Astrocyte of the spinal cord (primary cell): ENCODE data around the gene REM2.

Experiments used
- DNase-seq: peaks from one replicate; pipeline ENCODE4 v3.0.0; 2011; ENCODE audit warnings: low read depth, low spot score
- H3K4me3 ChIP-seq: 2 replicates; pipeline ENCODE4 v1.5.1; 2011; ENCODE audit warnings: low read depth, mild to moderate bottlenecking, low read length, moderate library complexity
- in situ Hi-C: cut with HindIII; loops from 2 replicates; pipeline ENCODE4 v1.10.0; 2017; ENCODE audit warnings: low sequenced_read_pairs
- TF ChIP-seq, protein P1 (sequence below): IDR thresholded peaks from 2 replicates; pipeline ENCODE4 v1.5.1; 2012; ENCODE audit warnings: low read depth, mild to moderate bottlenecking, low read length, inconsistent platforms

REM2 gene

DNA sequence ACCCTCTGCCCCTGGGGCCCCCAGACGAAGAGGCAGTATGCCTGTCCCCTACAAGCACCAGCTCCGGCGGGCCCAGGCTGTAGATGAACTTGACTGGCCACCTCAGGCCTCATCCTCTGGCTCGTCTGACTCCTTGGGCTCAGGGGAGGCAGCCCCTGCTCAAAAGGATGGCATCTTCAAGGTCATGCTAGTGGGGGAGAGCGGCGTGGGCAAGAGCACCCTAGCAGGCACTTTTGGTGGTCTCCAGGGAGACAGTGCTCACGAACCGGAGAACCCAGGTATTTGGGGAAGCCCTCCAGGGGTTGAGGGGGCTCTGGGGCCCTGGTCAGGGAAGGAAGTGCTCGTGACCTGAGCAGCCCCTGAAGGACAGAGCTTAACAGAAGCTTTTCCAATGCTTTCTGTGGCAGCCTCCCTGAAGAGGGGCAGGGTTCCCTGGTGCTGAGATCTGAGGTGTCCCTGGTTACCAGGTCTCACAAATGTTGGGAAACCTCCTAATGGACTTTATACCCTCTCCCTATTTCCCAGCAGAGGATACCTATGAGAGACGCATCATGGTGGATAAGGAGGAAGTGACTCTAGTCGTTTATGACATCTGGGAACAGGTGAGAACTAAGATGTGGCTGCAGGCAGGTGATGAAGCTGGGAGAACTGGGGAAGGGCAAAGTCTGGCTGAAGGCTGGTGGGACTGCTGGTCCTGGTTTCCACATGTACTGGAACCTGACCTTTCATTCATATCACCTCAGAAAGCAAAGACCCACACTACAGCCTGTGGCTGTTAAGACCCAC lies 1.9 kb downstream of the REM2 start:
- no peak for DNase-seq
- TF ChIP-seq, protein P1, sequence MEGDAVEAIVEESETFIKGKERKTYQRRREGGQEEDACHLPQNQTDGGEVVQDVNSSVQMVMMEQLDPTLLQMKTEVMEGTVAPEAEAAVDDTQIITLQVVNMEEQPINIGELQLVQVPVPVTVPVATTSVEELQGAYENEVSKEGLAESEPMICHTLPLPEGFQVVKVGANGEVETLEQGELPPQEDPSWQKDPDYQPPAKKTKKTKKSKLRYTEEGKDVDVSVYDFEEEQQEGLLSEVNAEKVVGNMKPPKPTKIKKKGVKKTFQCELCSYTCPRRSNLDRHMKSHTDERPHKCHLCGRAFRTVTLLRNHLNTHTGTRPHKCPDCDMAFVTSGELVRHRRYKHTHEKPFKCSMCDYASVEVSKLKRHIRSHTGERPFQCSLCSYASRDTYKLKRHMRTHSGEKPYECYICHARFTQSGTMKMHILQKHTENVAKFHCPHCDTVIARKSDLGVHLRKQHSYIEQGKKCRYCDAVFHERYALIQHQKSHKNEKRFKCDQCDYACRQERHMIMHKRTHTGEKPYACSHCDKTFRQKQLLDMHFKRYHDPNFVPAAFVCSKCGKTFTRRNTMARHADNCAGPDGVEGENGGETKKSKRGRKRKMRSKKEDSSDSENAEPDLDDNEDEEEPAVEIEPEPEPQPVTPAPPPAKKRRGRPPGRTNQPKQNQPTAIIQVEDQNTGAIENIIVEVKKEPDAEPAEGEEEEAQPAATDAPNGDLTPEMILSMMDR, result no peak
- in situ Hi-C loops, result no loop called here
- no peak overlapping the region for H3K4me3 ChIP-seq

DNA sequence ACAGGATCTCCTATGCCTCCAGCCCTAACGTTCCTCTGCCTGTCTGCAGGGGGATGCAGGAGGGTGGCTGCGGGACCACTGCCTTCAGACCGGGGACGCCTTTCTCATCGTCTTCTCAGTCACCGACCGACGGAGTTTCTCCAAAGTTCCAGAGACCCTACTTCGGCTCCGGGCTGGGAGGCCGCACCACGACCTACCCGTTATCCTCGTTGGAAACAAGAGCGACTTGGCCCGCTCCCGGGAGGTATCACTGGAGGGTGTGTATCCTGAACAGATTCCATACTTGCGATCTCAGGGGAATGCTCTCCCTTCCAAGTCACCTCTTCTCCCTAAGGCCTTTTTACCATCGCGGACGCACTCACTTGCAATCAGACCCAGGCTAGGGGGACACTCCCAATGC lies 3.0 kb downstream of the REM2 start:
- no peak for DNase-seq
- in situ Hi-C loops, result no loop called here
- TF ChIP-seq, protein P1, result no peak
- H3K4me3 ChIP-seq, result no peak overlapping the region

- peak overlapping the region; percentile 57 for H3K4me3 ChIP-seq
- in situ Hi-C loops, result no loop called here
- peak; percentile 67 for DNase-seq
- TF ChIP-seq, protein P1, result no peak
These were observed 3.7 kb downstream of the REM2 start for GRCh38 chr14:22886500-22887259.

DNA sequence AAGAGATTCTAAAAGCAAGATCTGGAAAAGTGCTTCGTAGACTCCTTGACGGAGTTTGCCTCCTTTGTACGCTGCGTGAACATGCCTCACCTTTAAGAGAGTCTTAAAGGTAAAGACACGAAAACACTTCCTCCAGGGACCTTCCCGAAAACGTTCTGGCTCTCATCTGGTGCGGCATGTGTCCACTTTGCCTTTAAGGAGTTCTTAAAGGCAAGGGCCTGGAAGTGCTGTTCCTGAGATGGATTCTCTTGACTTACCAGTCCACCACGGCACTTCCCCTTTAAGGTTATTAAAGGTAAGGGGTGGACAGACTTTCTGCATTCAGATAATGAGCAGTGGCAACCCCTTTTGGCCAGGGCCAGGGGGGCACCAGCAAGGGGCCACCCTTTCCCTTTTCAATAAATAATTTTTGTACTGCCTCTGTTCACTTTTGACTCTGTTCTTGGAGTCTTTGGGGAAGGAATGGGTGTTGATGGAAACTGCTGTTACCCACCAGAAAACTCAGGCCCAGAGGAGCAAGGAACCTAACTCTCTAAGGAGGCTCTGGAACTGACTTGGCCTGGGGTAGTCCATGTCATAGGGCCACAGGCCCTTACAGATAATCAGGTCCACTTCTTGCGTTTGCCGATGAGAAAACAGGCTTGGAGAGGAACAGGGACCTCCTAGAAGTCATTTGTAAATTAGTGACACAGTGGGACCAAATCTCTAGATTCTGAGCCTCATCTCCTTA lies 4.4 kb downstream of the REM2 start:
- DNase-seq, result peak; percentile 83
- in situ Hi-C loops, result no loop called here
- H3K4me3 ChIP-seq, result peak overlapping the region; percentile 57
- TF ChIP-seq, protein P1, result no peak

DNA sequence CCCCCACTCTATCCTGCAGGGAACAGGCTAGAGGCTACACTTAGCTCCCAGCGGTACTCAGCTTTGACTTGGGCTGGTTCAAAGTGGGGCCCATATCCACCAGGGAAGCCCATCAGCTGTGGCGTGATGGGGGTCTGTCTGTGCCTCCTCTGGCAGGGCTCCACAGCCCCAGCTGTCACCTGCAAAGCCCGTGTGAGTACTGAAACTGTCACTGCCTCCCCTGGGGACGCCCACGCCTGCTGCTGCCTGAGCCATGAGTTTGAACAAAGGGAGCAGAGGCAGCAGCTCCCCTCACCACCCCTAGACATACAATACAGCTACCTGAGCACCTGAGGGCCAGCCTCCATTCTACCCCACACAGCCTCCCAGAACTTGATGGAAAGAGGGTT lies 5.0 kb downstream of the REM2 start:
- TF ChIP-seq, protein P1, result no peak
- in situ Hi-C loops, result no loop called here
- H3K4me3 ChIP-seq, result peak overlapping the region; percentile 57
- DNase-seq, result no peak

- no peak for DNase-seq
- TF ChIP-seq, protein P1, result no peak
- in situ Hi-C loops, result no loop called here
- H3K4me3 ChIP-seq, result no peak overlapping the region
These were observed 5.6 kb downstream of the REM2 start for GRCh38 chr14:22888662-22889061.
